SK-N-SH (cell line): ENCODE measurements around the gene SLC1A3.

ENCODE experiments used
- CTCF ChIP-seq: fragments of 200-600 bp; sonication (generic); IDR thresholded peaks from 2 replicates; pipeline ENCODE4 v1.6.1; 2017; ENCODE audit warnings: antibody characterized with exemption, mild to moderate bottlenecking, moderate library complexity
- FOXM1 ChIP-seq: IDR thresholded peaks from 2 replicates; pipeline ENCODE4 v1.4.0; 2012; ENCODE audit warnings: low read depth, mild to moderate bottlenecking
- RFX5 ChIP-seq: IDR thresholded peaks from 2 replicates; pipeline ENCODE4 v1.6.1; 2012; ENCODE audit warnings: mild to moderate bottlenecking, improper control_type of control experiment, low read length
- RXRA ChIP-seq: IDR thresholded peaks from 2 replicates; pipeline ENCODE4 v1.4.0; 2012; ENCODE audit warnings: low read depth, mild to moderate bottlenecking, borderline replicate concordance
- TAF1 ChIP-seq: IDR thresholded peaks from 2 replicates; pipeline ENCODE4 v1.6.1; 2012; ENCODE audit warnings: low read depth, mild to moderate bottlenecking, low read length, moderate library complexity, borderline replicate concordance
- TF ChIP-seq, protein P1 (sequence below): fragments of 150-350 bp; IDR thresholded peaks from 2 replicates; pipeline ENCODE4 v1.6.1; 2017; ENCODE audit warnings: antibody characterized with exemption, low read length, low read depth, borderline replicate concordance

DNA sequence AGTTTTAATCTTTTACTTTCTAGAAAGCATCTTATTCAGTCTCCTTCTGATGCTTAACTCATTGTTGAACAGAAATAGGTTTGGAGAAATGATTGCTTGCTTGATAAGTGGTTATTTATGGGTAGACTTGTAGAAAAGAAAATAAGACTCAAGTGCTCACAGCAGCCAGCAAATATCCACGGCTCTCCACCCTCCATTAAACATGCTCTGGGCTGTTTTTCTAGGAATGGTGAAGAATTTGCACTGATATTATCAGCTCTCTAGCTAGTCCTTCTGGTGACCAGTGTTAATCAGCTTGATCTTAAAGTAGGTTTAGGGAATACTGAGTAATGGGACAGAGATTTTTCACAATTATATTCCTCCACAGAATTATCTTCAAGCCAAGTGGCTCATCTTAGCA lies 60.6 kb downstream of the SLC1A3 start:
- TF ChIP-seq FOXM1 (no peak), RXRA (no peak), CTCF (no peak), RFX5 (no peak), TAF1 (no peak)
- TF ChIP-seq, protein P1, sequence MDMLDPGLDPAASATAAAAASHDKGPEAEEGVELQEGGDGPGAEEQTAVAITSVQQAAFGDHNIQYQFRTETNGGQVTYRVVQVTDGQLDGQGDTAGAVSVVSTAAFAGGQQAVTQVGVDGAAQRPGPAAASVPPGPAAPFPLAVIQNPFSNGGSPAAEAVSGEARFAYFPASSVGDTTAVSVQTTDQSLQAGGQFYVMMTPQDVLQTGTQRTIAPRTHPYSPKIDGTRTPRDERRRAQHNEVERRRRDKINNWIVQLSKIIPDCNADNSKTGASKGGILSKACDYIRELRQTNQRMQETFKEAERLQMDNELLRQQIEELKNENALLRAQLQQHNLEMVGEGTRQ: no peak
